Measurements from ENCODE around the gene CLDN9. TPM values are rescaled to one million over a fixed set of nuclear protein-coding genes. Genes with fewer than 3 reads are reported as not detected.

Gene CLDN9
- total RNA-seq, 1 experiment from 2014 or later = not detected

- BruUV-seq (replicated peaks) = no TSS peak
- POLR2A ChIA-PET (ENCODE audit: low non-redundant PET) = interaction anchor here (0.6 kb wide), 1 partner anchor 7 kb away, joined by 8 read pairs; no protein-coding TSS in a partner anchor
Observed at GRCh38 chr16:3019594-3020246, 7.0 kb downstream of the CLDN9 start.

GRCh38 chr16:3020247-3020603 is 7.5 kb downstream of the CLDN9 start, which contains the start of gene TNFRSF12A:
TNFRSF12A (plus strand) TSS chr16:3020368; CDS start chr16:3020398, 30 bp downstream.
- peak within 1 kb of the TSS; percentile 97 for H3K27ac ChIP-seq (ENCODE audit: low read depth, low read length, poor library complexity, severe bottlenecking)
- no TSS peak for BruUV-seq (replicated peaks)
- CTCF ChIA-PET = interaction anchor here (0.9 to 1.1 kb wide), 4 partner anchors 9 to 109 kb away, joined by 3 to 6 read pairs (median 4); no protein-coding TSS in a partner anchor
- no peaks in the 10 kb centered on the region for H3K9me3 ChIP-seq (ENCODE audit: low read depth, low read length, poor library complexity, severe bottlenecking)
- H3K36me3 ChIP-seq (ENCODE audit: insufficient read depth, low read length, poor library complexity, severe bottlenecking) = no peaks in the 10 kb centered on the region
- no peak for TF ChIP-seq EZH2 (IDR thresholded peaks at IDR 0.05; ENCODE audit: borderline replicate concordance, low read depth, low read length, poor library complexity, severe bottlenecking)
- TF ChIP-seq CTCF (conservative IDR thresholded peaks at IDR 0.05; ENCODE audit: low read depth, low read length) = no peak
- H3K4me1 ChIP-seq (ENCODE audit: insufficient read depth, low read length, poor library complexity, severe bottlenecking) = peaks cover 29% of the 10 kb centered on the region
- POLR2A ChIA-PET (ENCODE audit: low non-redundant PET) = interaction anchor here (0.6 kb wide), 1 partner anchor 8 kb away, joined by 8 read pairs; no protein-coding TSS in a partner anchor
- H3K4me3 ChIP-seq (ENCODE audit: low read depth, low read length, poor library complexity, severe bottlenecking) = peak within 1 kb of the TSS; percentile 63
- intact Hi-C loops (cut with micrococcal nuclease; ENCODE audit: unreplicated experiment) = no loop called here
- no peaks in the 10 kb centered on the region for H3K27me3 ChIP-seq (replicated peaks; ENCODE audit: insufficient read depth, low read depth, low read length, poor library complexity)
- DNase-seq (ENCODE audit: low spot score) = peak; percentile 89

More at GRCh38 chr16:3019594-3020246, 7.0 kb downstream of the CLDN9 start:
- DNase-seq (ENCODE audit: low spot score) = no peak
- H3K27me3 ChIP-seq (replicated peaks; ENCODE audit: insufficient read depth, low read depth, low read length, poor library complexity) = no peaks in the 10 kb centered on the region
- CTCF ChIA-PET = interaction anchor here (0.9 to 1.1 kb wide), 4 partner anchors 9 to 110 kb away, joined by 3 to 6 read pairs (median 4); no protein-coding TSS in a partner anchor
- H3K27ac ChIP-seq (ENCODE audit: low read depth, low read length, poor library complexity, severe bottlenecking) = no peak overlapping the region
- no peaks in the 10 kb centered on the region for H3K9me3 ChIP-seq (ENCODE audit: low read depth, low read length, poor library complexity, severe bottlenecking)
- no peaks in the 10 kb centered on the region for H3K36me3 ChIP-seq (ENCODE audit: insufficient read depth, low read length, poor library complexity, severe bottlenecking)
- peak overlapping the region; percentile 63 for H3K4me3 ChIP-seq (ENCODE audit: low read depth, low read length, poor library complexity, severe bottlenecking)
- TF ChIP-seq EZH2 (IDR thresholded peaks at IDR 0.05; ENCODE audit: borderline replicate concordance, low read depth, low read length, poor library complexity, severe bottlenecking) (no peak), CTCF (conservative IDR thresholded peaks at IDR 0.05; ENCODE audit: low read depth, low read length) (no peak)
- intact Hi-C loops (cut with micrococcal nuclease; ENCODE audit: unreplicated experiment) = no loop called here
- peaks cover 29% of the 10 kb centered on the region for H3K4me1 ChIP-seq (ENCODE audit: insufficient read depth, low read length, poor library complexity, severe bottlenecking)

GRCh38 chr16:3020604-3021448 is 8.1 kb downstream of the CLDN9 start:
- H3K27me3 ChIP-seq (replicated peaks; ENCODE audit: insufficient read depth, low read depth, low read length, poor library complexity) = no peaks in the 10 kb centered on the region
- peak overlapping the region; percentile 97 for H3K27ac ChIP-seq (ENCODE audit: low read depth, low read length, poor library complexity, severe bottlenecking)
- TF ChIP-seq CTCF (conservative IDR thresholded peaks at IDR 0.05; ENCODE audit: low read depth, low read length) = no peak
- no peak for TF ChIP-seq EZH2 (IDR thresholded peaks at IDR 0.05; ENCODE audit: borderline replicate concordance, low read depth, low read length, poor library complexity, severe bottlenecking)
- POLR2A ChIA-PET (ENCODE audit: low non-redundant PET) = no interaction called here
- peak overlapping the region; percentile 63 for H3K4me3 ChIP-seq (ENCODE audit: low read depth, low read length, poor library complexity, severe bottlenecking)
- no peaks in the 10 kb centered on the region for H3K9me3 ChIP-seq (ENCODE audit: low read depth, low read length, poor library complexity, severe bottlenecking)
- DNase-seq (ENCODE audit: low spot score) = peak; percentile 54
- H3K4me1 ChIP-seq (ENCODE audit: insufficient read depth, low read length, poor library complexity, severe bottlenecking) = peaks cover 29% of the 10 kb centered on the region
- no TSS peak for BruUV-seq (replicated peaks)
- CTCF ChIA-PET = interaction anchor here (0.5 to 2.9 kb wide), 7 partner anchors 8 to 185 kb away, joined by 3 to 9 read pairs (median 4); no protein-coding TSS in a partner anchor
- intact Hi-C loops (cut with micrococcal nuclease; ENCODE audit: unreplicated experiment) = no loop called here
- H3K36me3 ChIP-seq (ENCODE audit: insufficient read depth, low read length, poor library complexity, severe bottlenecking) = no peaks in the 10 kb centered on the region

Measured in A673 (cell line).